HG03025 (cell line): Measurements from ENCODE around the gene SLC35A3.
"Not testable (repeated sequence)": the region's sequence is repeated elsewhere in the genome, so short reads cannot be mapped to it uniquely, and the experiment has no call there.

Experiments
- ATAC-seq: cut with Tn5 transposase; IDR thresholded peaks from one replicate; pipeline ENCODE4 v1.9.1; 2021; ENCODE audit warnings: mild to moderate bottlenecking, moderate library complexity; ENCODE audit not compliant: unreplicated experiment, low FRiP score

The SLC35A3 gene

GRCh38 chr1:100027212-100027611 lies 57.4 kb downstream of the SLC35A3 start:
- ATAC-seq = no peak

- no peak for ATAC-seq
These were observed 59.0 kb downstream of the SLC35A3 start for GRCh38 chr1:100028765-100029164.

- ATAC-seq = no peak
These were observed 64.7 kb downstream of the SLC35A3 start for GRCh38 chr1:100034470-100034869.

- no peak for ATAC-seq
These were observed 65.4 kb downstream of the SLC35A3 start for GRCh38 chr1:100035214-100035613.

- no peak for ATAC-seq
These were observed 67.2 kb downstream of the SLC35A3 start for GRCh38 chr1:100036718-100037655.

- ATAC-seq = no peak
These were observed 67.8 kb downstream of the SLC35A3 start for GRCh38 chr1:100037656-100037926.

- peak; percentile 91 for ATAC-seq
These were observed 68.3 kb downstream of the SLC35A3 start for GRCh38 chr1:100037927-100038659.

- ATAC-seq = peak; percentile 45
These were observed 69.0 kb downstream of the SLC35A3 start for GRCh38 chr1:100038660-100039287.

GRCh38 chr1:100039591-100039990 lies 69.8 kb downstream of the SLC35A3 start:
- no peak for ATAC-seq

- ATAC-seq = no peak
These were observed 75.4 kb downstream of the SLC35A3 start for GRCh38 chr1:100045206-100045605.

GRCh38 chr1:100047235-100047708 lies 77.5 kb downstream of the SLC35A3 start:
- not testable (repeated sequence) for ATAC-seq

GRCh38 chr1:100050139-100050538 lies 80.3 kb downstream of the SLC35A3 start:
- ATAC-seq = no peak

- no peak for ATAC-seq
These were observed 81.6 kb downstream of the SLC35A3 start for GRCh38 chr1:100051401-100051800.

- ATAC-seq = no peak
These were observed 82.1 kb downstream of the SLC35A3 start for GRCh38 chr1:100051893-100052292.

- no peak for ATAC-seq
These were observed 83.3 kb downstream of the SLC35A3 start for GRCh38 chr1:100053119-100053518.

- no peak for ATAC-seq
These were observed 83.9 kb downstream of the SLC35A3 start for GRCh38 chr1:100053727-100054126.

- ATAC-seq = no peak
These were observed 91.9 kb downstream of the SLC35A3 start for GRCh38 chr1:100061681-100062080.

- ATAC-seq = no peak
These were observed 95.6 kb downstream of the SLC35A3 start for GRCh38 chr1:100065183-100065968.

- ATAC-seq = no peak
These were observed 96.1 kb downstream of the SLC35A3 start for GRCh38 chr1:100065969-100066227.

GRCh38 chr1:100070201-100070939 lies 100.6 kb downstream of the SLC35A3 start:
- no peak for ATAC-seq
